GM19035 (cell line): ENCODE measurements around the gene MCMBP.
"Not testable (repeated sequence)": the region's sequence is repeated elsewhere in the genome, so short reads cannot be mapped to it uniquely, and the experiment has no call there.

ENCODE experiments used
- ATAC-seq: cut with Tn5 transposase; IDR thresholded peaks from one replicate; pipeline ENCODE4 v1.9.1; 2021; ENCODE audit not compliant: unreplicated experiment

MCMBP gene

GRCh38 chr10:119883901-119884611, 11.4 kb upstream of the MCMBP start:
- ATAC-seq, result not testable (repeated sequence)

DNA sequence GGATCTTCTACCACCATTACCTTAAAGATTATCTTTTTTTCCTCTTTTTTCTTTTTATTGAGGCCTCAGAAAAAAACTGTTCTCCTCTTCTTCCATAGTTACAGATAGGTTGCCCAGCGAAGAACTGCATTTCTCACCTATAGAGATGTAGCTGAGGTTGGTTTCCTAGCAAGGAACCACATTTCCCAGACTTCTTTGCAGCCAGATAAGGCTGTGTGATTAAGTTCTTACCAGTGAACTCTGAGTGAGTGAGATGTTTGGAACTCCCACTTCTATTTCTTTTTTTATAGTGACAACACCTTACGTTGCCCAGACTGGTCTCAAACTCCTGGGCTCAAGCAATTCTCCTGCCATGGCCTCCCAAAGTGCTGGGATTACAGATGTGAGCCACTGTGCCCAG, 5.9 kb upstream of the MCMBP start:
- no peak for ATAC-seq

- peak; percentile 84 for ATAC-seq
Measured at GRCh38 chr10:119872860-119873681, 428 bp upstream of the MCMBP start.

- ATAC-seq, result peak; percentile 35
Measured at GRCh38 chr10:119871881-119872609, 598 bp downstream of the MCMBP start.

DNA sequence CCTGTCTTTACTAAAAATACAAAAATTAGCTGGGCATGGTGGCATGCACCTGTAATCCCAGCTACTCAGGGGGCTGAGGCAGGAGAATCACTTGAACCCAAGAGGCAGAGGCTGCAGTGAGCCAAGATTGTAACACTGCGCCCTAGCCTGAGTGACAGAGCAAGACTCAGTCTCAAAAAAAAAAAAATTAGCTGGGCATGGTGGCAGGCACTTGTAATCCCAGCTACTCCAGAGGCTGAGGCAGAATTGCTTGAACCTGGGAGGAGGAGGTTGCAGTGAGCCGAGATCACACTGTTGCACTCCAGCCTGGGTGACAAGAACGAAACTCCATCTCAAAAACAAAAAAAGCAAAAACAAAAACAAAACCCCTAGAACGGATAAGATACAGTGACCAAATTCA, 3.2 kb downstream of the MCMBP start:
- not testable (repeated sequence) for ATAC-seq

DNA sequence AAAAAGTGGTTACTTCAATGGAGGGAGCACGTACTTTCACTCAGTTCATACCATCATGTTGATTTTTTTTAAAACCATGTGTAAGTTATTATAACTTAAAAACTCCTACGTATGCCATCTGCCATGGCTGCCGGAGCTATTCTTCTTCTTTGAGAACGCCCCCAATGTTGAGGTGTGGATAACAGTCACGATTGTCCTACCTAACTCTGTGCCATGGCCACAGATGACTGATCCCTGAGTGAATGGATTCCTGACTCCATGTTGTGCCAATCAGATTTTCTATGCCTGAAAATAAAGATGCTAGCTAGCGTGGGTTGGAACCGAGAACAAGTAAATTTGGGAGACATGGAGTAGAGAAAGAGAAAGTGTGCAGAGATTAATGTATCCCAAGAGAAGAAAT, 5.3 kb downstream of the MCMBP start:
- ATAC-seq, result no peak

DNA sequence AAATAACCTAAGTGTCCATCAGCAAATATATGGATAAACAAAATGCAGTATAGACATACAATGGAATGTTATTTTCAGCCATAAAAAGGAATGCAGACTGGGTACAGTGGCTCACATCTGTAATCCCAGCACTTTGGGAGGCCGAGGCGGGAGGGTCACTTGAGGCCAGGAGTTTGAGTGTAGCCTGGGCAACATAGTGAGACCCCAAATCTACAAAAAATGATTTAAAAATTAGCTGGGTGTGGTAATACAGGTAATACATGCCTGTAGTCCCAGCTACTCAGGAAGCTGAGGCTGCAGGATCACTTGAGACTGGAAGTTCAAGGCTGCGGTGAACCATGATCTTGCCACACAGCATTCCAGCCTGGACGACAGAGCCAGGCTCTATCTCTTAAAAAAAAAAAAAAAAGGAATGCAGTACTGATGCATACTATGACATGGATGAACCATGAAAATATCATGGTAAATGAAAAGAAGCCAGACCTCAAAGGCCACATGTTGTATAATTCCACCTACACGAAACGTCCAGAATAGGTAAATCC, 6.9 kb downstream of the MCMBP start:
- ATAC-seq, result no peak

GRCh38 chr10:119863951-119864565, 8.6 kb downstream of the MCMBP start:
- no peak for ATAC-seq

GRCh38 chr10:119862524-119862923, 10.1 kb downstream of the MCMBP start:
- ATAC-seq, result no peak

GRCh38 chr10:119860866-119861607, 11.6 kb downstream of the MCMBP start:
- ATAC-seq, result no peak

- ATAC-seq, result no peak
Measured at GRCh38 chr10:119859420-119860258, 13.0 kb downstream of the MCMBP start.

DNA sequence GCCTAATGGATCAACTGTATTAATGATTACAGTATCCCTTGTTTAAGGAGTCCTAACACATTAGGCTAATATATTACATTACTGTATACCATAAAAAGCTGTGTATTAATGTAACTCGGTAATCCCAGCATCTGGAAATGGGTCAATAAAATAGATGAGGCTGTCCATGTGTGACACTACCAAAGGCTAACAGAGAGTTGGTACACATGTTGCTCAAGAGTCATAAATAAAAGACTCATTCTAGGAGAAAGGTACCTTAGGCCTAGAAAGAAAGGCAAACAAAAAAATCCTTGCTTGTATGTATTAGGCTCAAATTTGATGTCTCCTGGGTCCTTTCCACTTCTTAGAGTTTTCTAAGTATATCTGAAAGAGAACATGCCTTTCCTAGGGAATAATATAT, 14.6 kb downstream of the MCMBP start:
- no peak for ATAC-seq

GRCh38 chr10:119853574-119853973, 19.1 kb downstream of the MCMBP start:
- no peak for ATAC-seq

- no peak for ATAC-seq
Measured at GRCh38 chr10:119852822-119853221, 19.8 kb downstream of the MCMBP start.

- no peak for ATAC-seq
Measured at GRCh38 chr10:119852277-119852676, 20.4 kb downstream of the MCMBP start.

- ATAC-seq, result no peak
Measured at GRCh38 chr10:119849944-119850343, 22.7 kb downstream of the MCMBP start.

DNA sequence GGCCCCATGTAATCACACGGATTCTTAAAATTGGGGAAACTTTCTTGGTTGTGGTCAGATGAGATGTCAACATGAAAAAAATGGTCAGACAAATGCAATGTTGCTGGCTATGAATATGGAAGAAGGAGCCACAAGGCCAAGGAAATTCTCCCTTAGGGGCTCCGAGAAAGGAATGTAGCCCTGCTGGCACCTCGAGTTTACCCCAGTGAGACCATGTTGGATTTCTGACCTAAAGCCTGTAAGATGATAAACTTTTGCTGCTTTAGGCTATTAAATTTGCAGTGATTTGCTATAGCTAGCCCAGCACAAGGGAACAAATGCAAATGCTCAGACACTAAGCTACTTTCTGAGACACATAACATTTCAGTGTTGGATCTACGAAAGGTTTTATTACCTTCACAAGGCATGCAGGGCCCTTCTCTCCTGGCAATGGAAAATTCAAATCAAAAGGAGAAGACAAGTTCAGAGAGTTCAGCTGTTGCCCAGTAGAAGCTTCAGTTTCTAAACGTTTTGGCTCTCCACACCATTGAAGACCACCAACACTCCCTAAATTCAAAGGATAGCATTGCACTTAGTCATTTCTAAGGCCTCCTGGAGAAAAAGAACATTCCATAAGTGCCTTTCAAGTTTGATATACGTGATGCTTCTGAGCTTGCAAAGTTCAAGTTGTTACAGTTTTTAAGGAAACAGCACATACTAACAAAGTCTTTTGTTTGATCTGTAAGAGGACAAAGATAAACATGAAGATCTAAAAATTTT, 23.4 kb downstream of the MCMBP start:
- no peak for ATAC-seq

GRCh38 chr10:119845656-119846055, 27.0 kb downstream of the MCMBP start:
- ATAC-seq, result no peak

- ATAC-seq, result no peak
Measured at GRCh38 chr10:119834188-119834587, 38.5 kb downstream of the MCMBP start.
